ENCODE measurements around the gene CHCHD4.

Gene CHCHD4

DNA sequence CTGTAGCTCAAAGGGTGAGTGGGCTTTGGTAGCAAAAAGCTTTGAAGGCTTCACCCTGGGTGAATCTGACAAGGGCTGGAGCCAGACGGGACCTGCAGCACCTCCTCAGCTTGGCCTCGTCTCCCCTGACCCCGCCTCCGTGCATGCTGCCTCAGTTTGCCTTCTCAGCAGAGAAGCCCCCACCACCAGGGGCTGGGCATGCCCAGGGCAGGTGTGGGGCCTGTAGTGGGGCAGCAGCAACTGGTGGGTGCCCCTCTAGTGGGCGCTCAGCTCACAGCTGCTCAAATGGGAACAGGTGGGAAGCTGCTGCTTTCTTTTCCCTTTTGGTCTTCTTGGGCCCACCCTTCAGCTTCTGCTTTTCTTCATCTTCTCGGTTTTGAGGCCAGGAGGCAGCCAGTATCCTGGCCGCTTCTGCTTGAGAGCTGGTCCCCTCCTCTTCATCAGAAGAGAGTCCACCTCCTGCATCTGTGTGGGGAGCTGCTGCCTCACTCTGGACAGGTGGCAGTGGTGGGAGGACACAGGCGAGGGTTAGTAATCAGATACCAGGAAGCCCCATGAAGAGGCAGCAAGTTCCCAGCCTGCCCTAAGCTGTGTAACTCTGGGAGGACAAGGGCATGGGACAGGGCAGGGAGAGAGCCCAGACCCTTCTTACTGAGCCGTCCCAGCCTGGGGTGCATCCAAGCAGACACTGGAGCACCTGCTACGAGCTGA lies 21.2 kb upstream of the CHCHD4 start:
- H4K20me1 ChIP-seq (ENCODE audit: low read depth, low read length) = no peaks in the 10 kb centered on the region
- no peaks in the 10 kb centered on the region for H3K79me2 ChIP-seq (ENCODE audit: insufficient read depth, low read length)
- no peak overlapping the region for H3K9ac ChIP-seq (ENCODE audit: low read length)
- no peak overlapping the region for H3K4me3 ChIP-seq (ENCODE audit: insufficient read depth, low read length, poor library complexity, severe bottlenecking)
- no peak overlapping the region for H3K4me2 ChIP-seq (ENCODE audit: low read depth, low read length, poor library complexity, severe bottlenecking)
- no peaks in the 10 kb centered on the region for H3K27me3 ChIP-seq (ENCODE audit: low read length)
- no peaks in the 10 kb centered on the region for H3K9me2 ChIP-seq (replicated peaks; ENCODE audit: insufficient read depth, low read length)
- no peak overlapping the region for H3K27ac ChIP-seq (ENCODE audit: low read depth, low read length)
- H3K9me3 ChIP-seq (ENCODE audit: insufficient read depth, low read length) = no peaks in the 10 kb centered on the region
- H3F3A ChIP-seq (ENCODE audit: insufficient read depth) = no peaks in the 10 kb centered on the region
- no peak overlapping the region for H2AFZ ChIP-seq (ENCODE audit: low read depth, low read length, severe bottlenecking)
- no peak for TF ChIP-seq CTCF (IDR thresholded peaks at IDR 0.05; ENCODE audit: insufficient read depth, low read length, poor library complexity, severe bottlenecking)
- no peak for TF ChIP-seq EZH2phosphoT487 (conservative IDR thresholded peaks at IDR 0.05; ENCODE audit: low read length)
- H3K36me3 ChIP-seq (ENCODE audit: low read length) = no peaks in the 10 kb centered on the region

- no peak overlapping the region for H3K9ac ChIP-seq (ENCODE audit: low read length)
- no peaks in the 10 kb centered on the region for H3F3A ChIP-seq (ENCODE audit: insufficient read depth)
- no peak for TF ChIP-seq CTCF (IDR thresholded peaks at IDR 0.05; ENCODE audit: insufficient read depth, low read length, poor library complexity, severe bottlenecking)
- no peak for TF ChIP-seq EZH2phosphoT487 (conservative IDR thresholded peaks at IDR 0.05; ENCODE audit: low read length)
- no peak overlapping the region for H3K27ac ChIP-seq (ENCODE audit: low read depth, low read length)
- no peak overlapping the region for H2AFZ ChIP-seq (ENCODE audit: low read depth, low read length, severe bottlenecking)
- no peak overlapping the region for H3K4me2 ChIP-seq (ENCODE audit: low read depth, low read length, poor library complexity, severe bottlenecking)
- no peaks in the 10 kb centered on the region for H3K36me3 ChIP-seq (ENCODE audit: low read length)
- no peaks in the 10 kb centered on the region for H4K20me1 ChIP-seq (ENCODE audit: low read depth, low read length)
- H3K9me2 ChIP-seq (replicated peaks; ENCODE audit: insufficient read depth, low read length) = no peaks in the 10 kb centered on the region
- no peaks in the 10 kb centered on the region for H3K79me2 ChIP-seq (ENCODE audit: insufficient read depth, low read length)
- H3K9me3 ChIP-seq (ENCODE audit: insufficient read depth, low read length) = no peaks in the 10 kb centered on the region
- no peaks in the 10 kb centered on the region for H3K27me3 ChIP-seq (ENCODE audit: low read length)
- H3K4me3 ChIP-seq (ENCODE audit: insufficient read depth, low read length, poor library complexity, severe bottlenecking) = no peak overlapping the region
These were observed 20.6 kb upstream of the CHCHD4 start for GRCh38 chr3:14145236-14145635.

DNA sequence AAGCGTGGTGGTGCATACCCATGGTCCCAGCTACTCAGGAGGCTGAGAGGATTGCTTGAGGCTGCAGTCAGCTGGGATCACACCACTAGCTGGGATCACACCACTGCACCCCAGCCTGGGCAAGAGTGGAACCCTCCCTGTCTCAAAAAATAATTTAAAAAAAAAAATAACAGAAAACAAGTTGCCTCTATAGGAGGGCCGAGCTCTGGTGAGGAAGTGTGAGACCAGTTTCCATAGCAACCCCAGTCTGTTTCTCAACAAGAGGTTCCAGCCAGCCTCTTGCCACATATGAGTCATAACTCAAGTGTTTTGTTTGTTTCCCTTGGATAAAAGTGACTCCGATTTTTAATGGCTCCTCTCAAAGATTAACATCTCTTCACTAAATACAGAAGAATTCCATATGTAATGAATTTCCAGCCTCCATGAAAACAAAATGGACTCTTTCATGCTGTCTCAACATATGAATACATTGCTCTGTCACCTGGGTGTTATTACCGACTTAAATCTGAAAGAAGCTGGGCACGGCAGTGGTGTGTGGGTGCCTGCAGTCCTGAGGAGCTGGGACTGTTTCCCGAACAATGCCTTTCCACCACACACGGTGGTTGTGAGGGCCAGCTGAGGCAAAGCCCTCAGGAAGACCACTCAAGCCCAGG lies 19.9 kb upstream of the CHCHD4 start:
- no peak for TF ChIP-seq EZH2phosphoT487 (conservative IDR thresholded peaks at IDR 0.05; ENCODE audit: low read length)
- no peak for TF ChIP-seq CTCF (IDR thresholded peaks at IDR 0.05; ENCODE audit: insufficient read depth, low read length, poor library complexity, severe bottlenecking)
- Histone ChIP-seq H3K4me2 (ENCODE audit: low read depth, low read length, poor library complexity, severe bottlenecking) (no peak overlapping the region), H3K9ac (ENCODE audit: low read length) (no peak overlapping the region), H3K36me3 (ENCODE audit: low read length) (no peaks in the 10 kb centered on the region), H3K9me2 (replicated peaks; ENCODE audit: insufficient read depth, low read length) (no peaks in the 10 kb centered on the region), H3F3A (ENCODE audit: insufficient read depth) (no peaks in the 10 kb centered on the region), H3K79me2 (ENCODE audit: insufficient read depth, low read length) (no peaks in the 10 kb centered on the region), H3K9me3 (ENCODE audit: insufficient read depth, low read length) (no peaks in the 10 kb centered on the region), H2AFZ (ENCODE audit: low read depth, low read length, severe bottlenecking) (no peak overlapping the region), H3K27me3 (ENCODE audit: low read length) (no peaks in the 10 kb centered on the region), H4K20me1 (ENCODE audit: low read depth, low read length) (no peaks in the 10 kb centered on the region), H3K27ac (ENCODE audit: low read depth, low read length) (no peak overlapping the region), H3K4me3 (ENCODE audit: insufficient read depth, low read length, poor library complexity, severe bottlenecking) (no peak overlapping the region)
